ENCODE measurements around the gene SSH2.
"Not testable (repeated sequence)": the region's sequence is repeated elsewhere in the genome, so short reads cannot be mapped to it uniquely, and the experiment has no call there.

SSH2 gene

DNA sequence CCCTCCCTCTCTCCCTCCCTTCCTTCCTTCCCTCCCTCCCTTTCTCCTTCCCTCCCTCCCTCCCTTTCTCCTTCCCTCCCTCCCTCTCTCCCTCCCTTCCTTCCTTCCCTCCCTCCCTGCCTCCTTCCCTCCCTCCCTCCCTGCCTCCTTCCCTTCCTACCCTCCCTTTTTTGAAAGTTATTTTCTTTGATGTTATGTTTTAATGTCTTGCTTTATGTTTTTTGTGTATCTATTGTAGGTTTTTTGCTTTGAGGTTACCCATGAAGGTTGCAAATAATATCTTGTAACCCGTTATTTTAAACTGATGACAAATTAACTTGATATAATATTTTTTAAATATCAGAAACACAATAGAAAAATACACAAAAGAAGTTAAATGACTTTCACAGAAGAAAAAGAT lies 96.2 kb downstream of the SSH2 start:
- no peak for DNase-seq

DNA sequence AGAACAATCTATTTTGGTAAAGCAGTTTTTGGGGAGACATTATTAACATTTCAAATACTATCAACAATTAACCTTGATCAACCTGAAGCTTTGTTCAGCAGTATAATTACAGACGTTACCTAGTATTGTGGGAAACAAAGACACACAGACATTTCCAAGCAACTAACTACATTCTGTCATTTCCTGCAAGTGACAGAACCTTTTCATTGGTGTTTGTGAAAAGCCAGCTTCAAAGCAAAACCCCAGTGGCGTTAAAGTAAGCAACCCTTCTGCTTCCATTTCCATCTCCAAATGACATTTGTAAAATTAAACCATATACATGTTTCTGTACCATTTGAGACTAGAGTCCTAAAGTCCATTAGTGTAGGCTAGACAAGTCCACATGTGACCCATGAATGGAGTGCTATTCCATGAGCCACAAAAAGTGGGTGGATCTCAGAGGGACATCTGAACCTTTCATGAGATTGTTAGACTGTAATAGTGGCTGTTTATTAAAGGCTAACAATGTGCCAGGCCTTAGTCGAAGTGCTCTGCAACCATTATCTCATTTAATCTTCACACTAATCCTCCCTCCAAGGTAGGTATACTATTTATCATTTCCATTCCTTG lies 101.2 kb downstream of the SSH2 start:
- DNase-seq: no peak

- DNase-seq: no peak
These were observed 102.8 kb downstream of the SSH2 start for GRCh38 chr17:29827179-29827578.

DNA sequence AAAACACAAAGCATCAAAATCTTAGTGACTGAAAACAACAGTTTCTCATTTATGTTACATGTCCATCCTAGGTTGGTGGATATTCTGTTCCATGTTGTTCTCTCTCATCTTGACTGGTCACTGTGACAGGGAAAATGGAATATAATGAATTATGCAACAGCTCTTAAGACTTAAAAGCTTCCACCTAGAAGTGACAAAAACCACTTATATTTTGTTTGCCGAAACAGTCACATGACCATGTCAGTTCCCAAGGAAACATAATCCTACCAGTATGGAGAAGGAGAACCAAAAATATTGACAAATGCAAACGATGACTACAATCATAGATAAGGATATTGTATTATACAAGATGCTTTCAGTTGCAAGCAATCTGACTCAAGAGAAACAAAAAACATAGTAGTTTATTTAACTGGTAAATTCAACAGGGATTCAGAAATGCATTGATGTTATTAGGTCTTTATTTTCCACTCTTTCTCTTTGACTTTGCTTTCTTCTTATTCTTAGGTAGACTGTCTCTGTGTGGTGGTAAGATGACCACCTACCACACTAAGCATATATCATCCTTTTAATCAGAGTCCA lies 103.8 kb downstream of the SSH2 start:
- DNase-seq: no peak

DNA sequence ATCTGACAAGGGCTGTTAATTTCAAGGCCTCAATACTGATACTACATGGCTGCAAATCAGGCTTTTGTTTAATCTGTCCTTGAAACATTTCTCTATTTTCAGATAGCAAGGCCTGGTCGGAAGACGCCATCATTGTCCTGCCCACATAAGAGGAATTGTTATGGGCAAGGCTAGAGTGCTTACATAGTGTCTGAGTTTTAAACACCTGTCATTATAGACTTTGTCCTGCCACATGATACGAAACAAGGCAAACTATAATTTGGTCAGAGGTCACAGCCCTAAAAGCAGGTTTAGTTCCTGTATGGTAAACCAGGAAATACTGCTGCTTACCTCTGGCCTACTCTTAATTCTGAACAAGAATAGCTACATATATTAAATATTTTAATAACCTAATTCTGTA lies 104.4 kb downstream of the SSH2 start:
- DNase-seq: no peak

DNA sequence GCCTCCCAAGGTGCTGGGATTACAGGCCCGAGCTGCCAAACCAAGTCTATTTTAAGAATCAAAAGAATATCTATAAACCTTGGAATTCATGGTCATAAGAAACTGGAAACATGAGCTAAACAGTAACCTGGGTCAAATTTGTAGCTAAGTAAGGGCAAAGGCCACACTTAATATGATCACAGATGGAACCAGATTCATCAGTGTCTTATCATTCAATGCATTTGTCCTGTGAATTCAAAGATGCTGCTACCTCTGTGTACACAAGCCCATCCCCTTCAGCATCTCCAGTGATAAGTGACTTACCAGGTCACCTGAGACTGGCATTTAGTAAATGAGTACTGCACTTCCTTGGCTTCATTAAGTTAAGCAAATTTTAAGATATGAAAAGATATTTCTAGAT lies 108.1 kb downstream of the SSH2 start:
- DNase-seq: no peak

DNA sequence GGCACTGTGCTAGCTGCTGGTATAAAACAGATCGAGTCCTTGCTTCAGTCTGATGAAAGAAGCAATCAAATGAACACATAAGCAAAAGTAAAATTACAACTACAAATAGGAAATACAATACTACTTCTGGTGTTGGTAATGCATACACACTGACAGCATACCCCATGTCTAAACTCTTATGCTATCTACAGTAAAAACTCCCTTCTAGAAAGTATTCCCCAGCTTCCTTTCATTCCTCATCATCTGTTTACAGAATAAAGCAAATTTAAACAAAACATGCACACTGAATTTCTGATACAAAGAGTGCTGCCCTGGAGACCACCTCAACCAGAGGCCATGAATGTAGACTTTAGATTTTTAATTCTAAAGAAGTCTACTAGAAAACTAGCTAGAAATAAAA lies 109.6 kb downstream of the SSH2 start:
- no peak for DNase-seq

- DNase-seq: peak; percentile 78 to 82
These were observed 122.3 kb downstream of the SSH2 start for GRCh38 chr17:29807520-29808361.

GRCh38 chr17:29802246-29802645 lies 127.8 kb downstream of the SSH2 start:
- peak in 1 of 2 donors; percentile 36 for DNase-seq

GRCh38 chr17:29800457-29800856 lies 129.6 kb downstream of the SSH2 start:
- DNase-seq: no peak

GRCh38 chr17:29796652-29797051 lies 133.4 kb downstream of the SSH2 start:
- DNase-seq: no peak

DNA sequence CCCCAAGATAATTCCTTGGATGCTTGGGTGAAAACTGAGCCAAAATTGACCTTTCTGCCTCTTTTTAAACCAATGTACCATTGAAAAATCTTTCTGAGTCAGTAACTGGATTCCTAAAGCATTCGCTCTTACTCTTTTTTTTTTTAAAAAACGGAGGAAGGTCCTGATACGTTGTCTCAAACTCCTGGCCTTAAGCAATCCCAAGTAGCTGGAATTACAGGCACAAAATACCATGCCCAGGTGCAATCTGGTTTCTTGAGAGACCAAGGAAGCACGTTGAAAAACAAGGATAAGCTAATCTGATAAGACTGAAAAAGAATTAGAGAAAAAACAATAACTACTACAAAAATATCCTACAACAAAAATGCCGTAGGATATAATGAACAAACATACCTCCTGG lies 136.5 kb downstream of the SSH2 start:
- no peak for DNase-seq

DNA sequence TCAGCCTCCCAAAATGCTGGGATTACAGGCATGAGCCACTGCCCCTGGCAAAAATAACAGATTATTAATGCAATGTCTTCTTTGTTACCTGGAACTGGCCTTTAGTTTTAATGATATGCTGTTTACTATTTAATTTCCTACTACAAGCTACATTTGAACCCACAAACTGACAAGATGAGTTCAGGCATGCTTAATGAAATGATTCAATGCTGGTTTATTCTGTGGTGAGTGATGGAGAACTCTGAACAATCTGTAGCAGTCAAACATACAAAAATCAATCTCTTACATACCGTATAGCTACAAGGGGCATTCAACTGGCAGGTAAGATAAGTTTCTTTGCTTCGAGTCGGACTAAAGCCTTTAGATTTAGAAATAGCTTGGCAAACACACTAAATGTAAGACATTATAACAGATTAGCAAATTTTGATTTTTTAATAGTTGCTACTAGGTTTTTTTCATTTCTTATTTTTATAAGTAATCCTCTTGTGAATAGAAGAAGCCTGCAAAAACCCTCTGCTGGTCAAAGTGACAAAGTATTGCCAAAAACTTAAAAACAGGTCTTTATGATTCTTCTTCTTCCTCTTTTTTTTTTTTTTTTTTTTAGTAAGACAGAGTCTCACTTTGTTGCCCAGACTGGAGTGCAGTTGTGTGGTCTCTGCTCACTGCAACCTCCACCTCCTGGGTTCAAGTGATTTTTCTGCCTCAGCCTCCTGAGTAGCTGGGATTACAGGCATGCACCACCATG lies 138.5 kb downstream of the SSH2 start:
- peak; percentile 21 to 56 for DNase-seq

DNA sequence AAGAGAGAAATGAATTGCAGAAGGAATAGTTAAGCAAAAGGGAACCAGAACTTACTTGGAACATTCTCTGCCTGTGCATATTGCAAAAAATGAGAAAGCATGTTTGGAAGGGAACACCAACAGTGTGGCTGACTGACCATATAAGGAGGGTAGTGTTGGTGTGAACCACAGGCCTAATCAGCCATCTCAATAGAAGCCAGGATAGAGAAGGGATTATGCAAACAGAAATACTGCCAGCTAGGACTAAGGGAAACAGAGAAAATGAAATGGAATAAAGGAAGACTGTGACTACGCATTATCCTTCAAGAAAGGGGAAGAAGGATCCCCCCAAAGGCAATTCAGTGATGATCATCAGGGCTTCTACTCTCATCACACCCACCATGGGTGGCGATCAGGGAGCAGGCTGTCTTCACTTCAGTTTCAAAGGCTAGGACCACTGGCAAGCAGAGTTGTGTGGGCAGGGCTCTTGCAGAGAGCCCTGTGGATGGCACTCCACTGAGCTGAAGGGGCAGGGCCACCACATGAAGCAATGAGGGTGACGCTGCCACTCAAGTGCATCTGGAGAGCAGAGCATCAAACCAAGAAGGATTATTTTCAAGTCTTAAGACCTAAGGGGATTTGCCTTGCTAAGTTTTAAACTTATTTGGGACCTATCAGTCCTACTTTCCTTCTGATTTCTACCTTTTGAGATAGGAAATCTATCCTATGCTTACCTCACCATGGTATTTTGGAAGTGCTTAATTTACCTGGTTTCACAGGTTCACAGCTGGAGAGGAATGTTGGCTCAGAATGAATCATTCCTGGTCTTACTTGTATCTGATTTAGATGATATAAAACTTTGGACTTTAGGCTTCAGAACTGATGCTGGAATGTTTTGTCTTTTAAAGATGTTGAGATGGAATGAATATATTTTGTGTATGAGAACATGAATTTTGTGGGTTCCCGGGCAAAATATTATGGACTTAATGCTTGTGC lies 140.5 kb downstream of the SSH2 start:
- peak; percentile 75 for DNase-seq

- peak in 1 of 2 donors; percentile 7 for DNase-seq
These were observed 142.0 kb downstream of the SSH2 start for GRCh38 chr17:29787995-29788394.

GRCh38 chr17:29782917-29783316 lies 147.1 kb downstream of the SSH2 start:
- no peak for DNase-seq

DNA sequence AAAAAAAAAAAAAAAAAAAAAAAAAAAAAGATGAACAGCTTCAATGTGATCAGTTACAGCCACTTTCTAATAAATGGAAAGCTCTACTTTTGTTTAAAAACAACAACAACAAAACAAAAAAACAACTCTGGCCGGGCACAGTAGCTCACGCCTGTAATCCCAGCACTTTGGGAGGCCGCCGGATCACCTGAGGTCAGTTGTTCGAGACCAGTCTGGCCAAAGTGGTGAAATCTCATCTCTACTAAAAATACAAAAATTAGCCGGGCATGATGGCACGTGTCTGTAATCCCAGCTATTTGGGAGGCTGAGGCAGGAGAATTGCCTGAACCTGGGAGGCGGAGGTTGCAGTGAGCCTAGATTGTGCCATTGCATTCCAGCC lies 150.2 kb downstream of the SSH2 start:
- DNase-seq: not testable (repeated sequence)

- DNase-seq: peak; percentile 83 to 84
These were observed 150.8 kb downstream of the SSH2 start for GRCh38 chr17:29778956-29779811.

GRCh38 chr17:29777663-29778062 lies 152.4 kb downstream of the SSH2 start:
- no peak for DNase-seq

GRCh38 chr17:29776026-29776425 lies 154.0 kb downstream of the SSH2 start:
- no peak for DNase-seq

- DNase-seq: no peak
These were observed 157.0 kb downstream of the SSH2 start for GRCh38 chr17:29772981-29773380.
